NCI-H2171 (cell line): ENCODE measurements around the gene SAMD8.
A peak's percentile ranks its signal among the peaks of the same experiment; 100 is the strongest.

ENCODE experiments used
- DNase-seq: peaks from one replicate; lab custom pipeline; 2025; lab: John Stamatoyannopoulos, UW

Gene SAMD8

DNA sequence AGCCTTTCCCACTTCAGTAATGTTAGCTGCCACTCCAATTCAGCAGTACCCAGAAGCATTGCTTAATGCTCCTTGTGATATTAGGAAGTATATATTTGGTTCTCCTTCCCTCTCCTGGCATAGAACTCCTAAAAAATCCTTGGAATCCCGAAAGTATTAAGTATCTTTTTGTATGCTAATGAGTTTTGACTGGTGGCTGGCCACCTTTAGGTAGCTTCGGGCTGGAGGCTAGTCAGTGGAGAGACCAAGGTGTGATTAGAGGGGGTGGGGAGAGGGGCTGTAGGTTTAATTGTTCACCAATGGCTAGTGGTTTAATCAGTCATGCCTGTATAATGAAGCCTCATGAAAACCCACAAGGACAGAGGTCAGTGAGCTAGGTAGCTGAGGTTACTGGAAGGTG lies 112.1 kb downstream of the SAMD8 start:
- DNase-seq, result no peak

DNA sequence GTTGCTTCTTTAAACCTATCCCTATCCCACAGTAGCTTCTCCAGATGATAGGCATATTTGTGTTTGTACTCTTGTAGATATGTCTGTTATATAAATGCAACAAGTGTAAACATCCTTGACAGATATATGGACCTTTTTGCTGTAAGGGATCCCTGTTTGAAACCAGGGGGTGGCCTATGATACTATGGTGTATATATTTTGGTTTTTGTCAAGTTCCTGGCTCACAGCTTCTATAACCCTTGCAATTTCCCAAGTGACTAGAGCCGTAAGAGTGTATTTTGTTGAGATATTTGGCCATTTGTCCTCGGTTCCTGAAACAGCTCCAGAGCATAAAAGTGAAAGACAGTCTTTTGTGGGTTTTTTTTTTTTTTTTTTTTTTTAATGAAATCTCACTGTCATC lies 114.6 kb downstream of the SAMD8 start:
- DNase-seq, result no peak

DNA sequence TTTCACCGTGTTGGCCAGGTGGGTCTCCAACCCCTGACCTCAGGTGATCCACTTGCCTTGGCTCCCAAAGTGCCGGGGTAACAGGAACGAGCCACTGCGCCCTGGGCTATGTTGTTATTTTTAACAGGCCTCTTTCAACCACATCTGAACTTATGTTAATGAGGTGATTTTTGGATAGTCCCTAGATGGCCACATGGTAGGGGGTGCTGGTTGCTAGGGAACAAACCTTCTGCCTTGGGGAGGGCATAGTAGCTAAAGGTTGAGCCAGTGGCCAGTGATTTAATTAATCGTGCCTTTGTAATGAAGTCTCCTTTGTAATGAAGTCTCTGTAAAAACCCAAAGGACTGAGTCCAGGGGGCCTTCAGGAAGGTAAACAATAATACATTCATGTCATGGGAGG lies 115.2 kb downstream of the SAMD8 start:
- no peak for DNase-seq

DNA sequence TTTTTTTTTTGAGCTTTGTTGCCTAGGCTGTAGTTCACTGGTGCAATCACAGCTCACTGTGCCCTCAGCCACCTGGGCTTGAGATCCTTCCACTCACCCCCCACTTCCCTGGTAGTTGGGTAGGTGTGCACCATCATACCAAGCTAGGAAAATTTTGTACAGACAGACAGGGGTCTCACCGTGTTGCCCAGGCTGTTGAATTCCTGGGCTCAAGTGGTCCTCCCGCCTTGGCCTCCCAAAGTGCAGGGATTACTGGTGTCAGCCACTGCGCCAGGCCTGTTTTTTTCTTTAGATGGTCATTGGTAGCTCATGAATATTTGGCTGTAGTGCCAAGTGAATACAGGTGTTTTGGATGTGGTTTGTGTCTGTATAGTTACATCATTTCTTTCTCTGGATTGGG lies 116.8 kb downstream of the SAMD8 start:
- no peak for DNase-seq

DNA sequence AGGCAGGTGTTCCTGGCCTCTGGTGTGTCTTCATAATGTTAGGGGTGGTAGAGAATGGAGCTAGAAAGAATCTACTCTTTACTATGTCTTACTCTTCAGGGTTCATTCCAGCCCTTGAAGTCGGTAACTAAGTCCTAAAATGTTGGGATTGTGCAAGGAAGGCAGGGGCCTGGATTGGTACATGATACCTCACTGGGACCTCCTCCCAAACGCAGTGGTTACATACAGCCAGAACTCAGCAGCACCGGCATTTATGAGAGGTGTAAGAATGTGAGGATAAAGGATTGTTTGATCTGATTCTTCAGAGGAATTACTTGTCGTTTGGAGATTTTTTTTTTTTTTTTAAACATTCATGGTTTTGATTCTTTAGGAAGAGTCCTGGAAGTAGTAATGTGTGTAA lies 117.4 kb downstream of the SAMD8 start:
- no peak for DNase-seq

DNA sequence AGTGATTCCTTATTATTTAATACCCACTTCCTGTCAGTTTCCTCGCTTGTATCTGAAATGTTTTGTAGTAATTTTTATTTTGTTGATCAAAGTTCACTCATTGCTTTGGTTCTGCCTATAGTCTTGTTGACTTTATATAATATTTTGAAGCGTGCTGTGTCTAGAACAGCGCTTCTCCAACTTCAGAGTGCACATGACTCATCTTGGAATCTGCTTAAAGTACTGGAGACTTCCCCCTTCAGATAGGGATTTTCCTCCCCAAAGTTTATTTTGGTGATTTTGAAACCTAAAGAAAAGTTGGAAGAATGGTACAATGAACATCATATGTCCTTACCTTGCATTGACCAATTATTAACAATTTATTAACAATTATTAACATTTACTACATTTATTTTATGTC lies 118.5 kb downstream of the SAMD8 start:
- DNase-seq, result no peak

DNA sequence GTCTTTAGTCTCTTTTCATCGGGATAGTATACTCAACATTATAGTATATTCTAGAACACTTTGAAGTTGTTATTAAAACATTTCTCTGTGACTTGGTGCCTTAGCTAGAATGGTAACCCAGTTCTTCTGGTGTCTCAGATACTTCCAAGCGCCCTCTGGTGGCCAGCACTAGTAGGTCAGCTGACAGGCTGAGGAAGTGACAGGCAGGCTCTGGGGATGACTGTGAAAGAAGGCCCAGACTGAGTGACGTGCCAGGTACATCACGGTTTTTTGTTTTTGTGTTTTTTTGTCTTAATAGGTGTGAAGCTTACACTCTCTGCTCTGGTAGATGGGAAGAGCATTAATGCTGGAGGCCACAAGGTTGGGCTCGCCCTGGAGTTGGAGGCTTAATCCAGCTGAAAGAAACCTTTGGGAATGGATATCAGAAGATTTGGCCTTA lies 119.2 kb downstream of the SAMD8 start:
- DNase-seq, result peak; percentile 32
